HEK293 (cell line): ENCODE data around the gene HSH2D.

Experiments
- CTCF ChIP-seq: fragments of 450-650 bp; formaldehyde crosslinking; IDR thresholded peaks from 2 replicates; pipeline ENCODE4 v1.5.1; 2016; ENCODE audit warnings: missing biosample characterization, missing genetic modification characterization
- SP2 ChIP-seq: fragments of 450-650 bp; formaldehyde crosslinking; IDR thresholded peaks from 2 replicates; pipeline ENCODE4 v1.5.1; 2016; ENCODE audit warnings: missing biosample characterization, missing genetic modification characterization
- TRIM28 ChIP-seq: IDR thresholded peaks from 2 replicates; pipeline ENCODE4 v1.6.1; 2011; ENCODE audit warnings: low read length, control low read depth, borderline replicate concordance
- TSHZ1 ChIP-seq: fragments of 450-650 bp; formaldehyde crosslinking; IDR thresholded peaks from 2 replicates; pipeline ENCODE4 v1.5.1; 2016; ENCODE audit warnings: missing biosample characterization, missing genetic modification characterization, borderline replicate concordance
- ZBTB21 ChIP-seq: fragments of 450-650 bp; formaldehyde crosslinking; IDR thresholded peaks from 2 replicates; pipeline ENCODE4 v1.5.1; 2017; ENCODE audit warnings: missing biosample characterization, missing genetic modification characterization
- ZNF266 ChIP-seq: fragments of 450-650 bp; formaldehyde crosslinking; IDR thresholded peaks from 2 replicates; pipeline ENCODE4 v1.5.1; 2016; ENCODE audit warnings: missing biosample characterization, missing genetic modification characterization, low read depth
- ZNF274 ChIP-seq, 2 experiments: fragments of 200-500 bp in 1 of 2; fragments of 450-650 bp in 1 of 2; sonication (Bioruptor generic) in 1 of 2; formaldehyde crosslinking in 1 of 2; IDR thresholded peaks; 2 replicates each; pipeline versions ENCODE4 v1.5.1 to v1.6.1; 2014 to 2016; ENCODE audit warnings: borderline replicate concordance in 1 of 2, inconsistent platforms in 1 of 2, low read length in 1 of 2, missing biosample characterization in 1 of 2, missing genetic modification characterization in 1 of 2
- ZNF292 ChIP-seq: fragments of 450-650 bp; formaldehyde crosslinking; IDR thresholded peaks from 2 replicates; pipeline ENCODE4 v1.5.1; 2016; ENCODE audit warnings: low read depth, missing biosample characterization, missing genetic modification characterization, borderline replicate concordance
- ZNF350 ChIP-seq: fragments of 450-650 bp; formaldehyde crosslinking; IDR thresholded peaks from 2 replicates; pipeline ENCODE4 v1.5.0; 2017; ENCODE audit warnings: missing biosample characterization, mild to moderate bottlenecking, missing genetic modification characterization
- ZNF548 ChIP-seq: fragments of 450-650 bp; formaldehyde crosslinking; IDR thresholded peaks from 2 replicates; pipeline ENCODE4 v1.5.1; 2016; ENCODE audit warnings: missing biosample characterization, missing genetic modification characterization
- TF ChIP-seq, protein P1 (sequence below): fragments of 450-650 bp; formaldehyde crosslinking; IDR thresholded peaks from 2 replicates; pipeline ENCODE4 v1.5.1; 2016; ENCODE audit warnings: missing biosample characterization, missing genetic modification characterization

GRCh38 chr19:16207490-16208025 is 64.1 kb downstream of the HSH2D start:
- no peak for TF ChIP-seq SP2 (tag by site-specific recombination)
- no peak for TF ChIP-seq TSHZ1
- no peak for TF ChIP-seq CTCF (tag by site-specific recombination)
- TF ChIP-seq, protein P1, sequence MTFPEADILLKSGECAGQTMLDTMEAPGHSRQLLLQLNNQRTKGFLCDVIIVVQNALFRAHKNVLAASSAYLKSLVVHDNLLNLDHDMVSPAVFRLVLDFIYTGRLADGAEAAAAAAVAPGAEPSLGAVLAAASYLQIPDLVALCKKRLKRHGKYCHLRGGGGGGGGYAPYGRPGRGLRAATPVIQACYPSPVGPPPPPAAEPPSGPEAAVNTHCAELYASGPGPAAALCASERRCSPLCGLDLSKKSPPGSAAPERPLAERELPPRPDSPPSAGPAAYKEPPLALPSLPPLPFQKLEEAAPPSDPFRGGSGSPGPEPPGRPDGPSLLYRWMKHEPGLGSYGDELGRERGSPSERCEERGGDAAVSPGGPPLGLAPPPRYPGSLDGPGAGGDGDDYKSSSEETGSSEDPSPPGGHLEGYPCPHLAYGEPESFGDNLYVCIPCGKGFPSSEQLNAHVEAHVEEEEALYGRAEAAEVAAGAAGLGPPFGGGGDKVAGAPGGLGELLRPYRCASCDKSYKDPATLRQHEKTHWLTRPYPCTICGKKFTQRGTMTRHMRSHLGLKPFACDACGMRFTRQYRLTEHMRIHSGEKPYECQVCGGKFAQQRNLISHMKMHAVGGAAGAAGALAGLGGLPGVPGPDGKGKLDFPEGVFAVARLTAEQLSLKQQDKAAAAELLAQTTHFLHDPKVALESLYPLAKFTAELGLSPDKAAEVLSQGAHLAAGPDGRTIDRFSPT: no peak
- no peak for TF ChIP-seq ZBTB21 (tag by site-specific recombination)
- TF ChIP-seq ZNF274 (IDR thresholded peaks at IDR 0.05; ENCODE audit: low read length): no peak
- no peak for TF ChIP-seq ZNF274 (tag by site-specific recombination; IDR thresholded peaks at IDR 0.05; ENCODE audit: borderline replicate concordance)
- TF ChIP-seq ZNF292 (tag by site-specific recombination): no peak
- TF ChIP-seq TRIM28: no peak
- no peak for TF ChIP-seq ZNF350
- TF ChIP-seq ZNF548 (tag by site-specific recombination): no peak
- TF ChIP-seq ZNF266 (tag by site-specific recombination): no peak
